ENCODE data around the gene COX7A1.

GRCh38 chr19:36103040-36103626 is 49.1 kb downstream of the COX7A1 start:
- TF ChIP-seq POLR2A (IDR thresholded peaks at IDR 0.05; ENCODE audit: low read depth, low read length) (no peak), TAF1 (IDR thresholded peaks at IDR 0.05; ENCODE audit: low read depth, low read length) (no peak), POLR2AphosphoS5 (IDR thresholded peaks at IDR 0.05; ENCODE audit: low read depth, low read length) (no peak)

Data from GM12891 (cell line).